COR-L47 (cell line): ENCODE measurements around the gene ZNF624.
"Not testable (repeated sequence)": the region's sequence is repeated elsewhere in the genome, so short reads cannot be mapped to it uniquely, and the experiment has no call there.

Source experiments
- DNase-seq: peaks from one replicate; lab custom pipeline; 2025; lab: John Stamatoyannopoulos, UW

The ZNF624 gene

DNA sequence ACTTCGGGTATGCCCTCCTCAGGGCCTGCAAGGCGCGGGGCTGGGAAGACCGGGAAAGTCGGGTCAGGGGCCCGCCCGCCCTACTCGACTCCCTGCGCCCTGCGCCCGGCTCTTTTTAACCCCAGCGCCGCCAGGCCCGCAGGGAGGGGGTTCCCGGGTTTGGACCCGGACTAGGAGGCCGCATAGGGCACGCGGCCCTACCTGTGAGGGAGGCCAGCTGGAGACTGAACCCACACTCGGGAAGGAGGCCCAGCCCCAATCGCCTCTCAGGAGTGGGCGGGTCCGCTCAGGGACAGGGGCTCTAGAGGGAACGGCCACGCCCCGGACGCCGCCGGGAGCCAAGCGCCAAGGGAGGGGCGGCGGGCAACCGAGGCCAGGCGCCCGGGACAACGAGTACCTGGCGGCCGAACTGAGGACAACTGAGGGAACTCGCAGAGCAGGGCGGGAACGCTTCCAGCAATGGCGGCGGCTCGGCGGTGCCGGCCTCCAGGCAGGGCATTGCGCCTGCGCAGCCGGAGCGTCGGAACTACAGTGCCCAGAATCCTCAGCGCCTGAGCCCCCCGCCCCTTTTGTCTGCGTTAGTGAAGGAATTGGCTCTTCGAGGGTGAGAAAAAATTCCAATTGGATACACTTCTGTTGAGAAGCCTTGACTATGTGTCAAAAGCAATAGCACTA is at the start of gene ZNF624:
Gene ZNF624, minus strand, starts transcription at position 484 of the 675 bp plus-strand sequence.
- peak; percentile 84 for DNase-seq

DNA sequence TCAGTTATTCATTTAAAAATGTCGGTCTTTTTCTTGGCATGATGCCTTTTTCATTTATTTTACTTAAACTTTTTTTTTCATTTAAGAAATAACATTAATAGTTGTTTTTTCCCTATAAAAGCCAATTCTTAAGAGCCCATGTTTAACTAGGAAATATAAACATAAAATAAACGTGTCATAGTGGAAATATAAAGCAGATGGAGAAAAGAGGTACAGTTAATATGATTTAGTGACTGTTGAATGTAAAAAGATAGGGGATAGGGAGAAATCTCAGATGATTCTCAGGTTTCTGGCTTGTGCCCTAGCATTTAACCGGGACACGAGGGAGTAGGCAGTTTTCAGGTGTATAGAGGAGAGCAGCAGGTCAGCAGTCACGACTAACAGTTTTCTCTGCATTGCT is 44.0 kb upstream of the ZNF624 start:
- DNase-seq = not testable (repeated sequence)

DNA sequence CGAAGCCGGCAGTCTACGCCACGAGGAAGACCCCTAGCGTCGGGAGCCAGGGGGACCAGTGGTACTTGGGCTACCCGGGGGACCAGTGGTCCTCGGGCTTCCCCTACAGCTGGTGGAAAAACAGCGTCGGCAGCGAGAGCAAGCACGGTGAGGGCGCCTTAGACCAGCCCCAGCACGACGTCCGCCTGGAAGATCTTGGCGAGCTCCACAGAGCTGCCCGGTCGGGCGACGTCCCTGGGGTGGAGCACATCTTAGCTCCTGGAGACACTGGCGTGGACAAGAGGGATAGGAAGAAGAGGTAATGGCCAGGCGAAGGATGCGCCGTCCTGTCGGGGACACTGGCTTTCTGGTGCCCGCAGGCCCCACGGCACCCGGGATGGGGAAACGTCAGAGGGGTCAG is 36.8 kb upstream of the ZNF624 start:
- DNase-seq = not testable (repeated sequence)

DNA sequence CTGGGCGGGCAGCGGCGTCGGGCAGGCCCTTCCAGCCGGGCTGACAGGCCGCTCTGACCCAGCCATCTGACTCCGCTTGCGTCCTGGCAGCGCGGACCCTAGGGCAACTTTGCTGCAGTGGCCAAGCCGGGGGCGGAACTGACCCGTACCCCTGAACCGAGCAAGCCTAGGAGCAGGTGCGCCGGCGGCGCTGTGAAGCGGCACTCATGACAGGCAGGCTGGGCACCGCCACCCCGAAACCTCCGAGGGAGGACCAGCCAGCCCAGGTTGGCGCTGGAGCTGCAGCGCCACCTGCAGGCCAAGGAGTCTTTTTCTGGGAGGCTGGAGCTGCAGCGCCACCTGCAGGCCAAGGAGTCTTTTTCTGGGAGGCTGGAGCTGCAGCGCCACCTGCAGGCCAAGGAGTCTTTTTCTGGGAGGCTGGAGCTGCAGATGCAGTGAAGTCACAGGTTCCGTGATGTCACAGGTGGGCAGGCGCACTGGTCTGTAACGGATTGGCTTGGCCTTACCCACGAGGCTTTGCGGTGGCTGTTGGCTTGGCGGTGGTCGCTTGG is 36.2 kb upstream of the ZNF624 start, which contains the start of gene CCDC144A:
Gene CCDC144A, plus strand, starts transcription at position 511 of the 551 bp plus-strand sequence. CDS start 160 bp downstream, outside the sequence.
- not testable (repeated sequence) for DNase-seq

DNA sequence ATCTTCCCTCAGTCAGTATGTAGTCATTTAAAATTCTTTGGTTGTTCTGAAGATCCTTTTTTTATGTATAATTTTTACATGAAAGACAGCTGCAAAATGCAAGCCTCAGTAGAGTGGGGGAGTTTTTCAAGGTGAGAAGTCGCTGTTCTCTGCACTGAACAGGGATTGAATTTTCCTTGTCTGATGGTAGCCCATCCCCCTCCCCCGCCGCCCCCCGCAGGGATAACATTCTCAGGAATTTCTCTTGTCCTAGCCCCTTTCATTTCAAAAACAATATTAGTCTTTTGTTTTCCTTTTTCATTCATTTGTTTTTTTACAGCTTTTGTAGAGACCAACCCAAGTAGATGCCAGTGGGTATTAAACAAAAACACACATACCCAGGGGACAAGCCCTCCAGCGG is 33.5 kb upstream of the ZNF624 start:
- DNase-seq = not testable (repeated sequence)

DNA sequence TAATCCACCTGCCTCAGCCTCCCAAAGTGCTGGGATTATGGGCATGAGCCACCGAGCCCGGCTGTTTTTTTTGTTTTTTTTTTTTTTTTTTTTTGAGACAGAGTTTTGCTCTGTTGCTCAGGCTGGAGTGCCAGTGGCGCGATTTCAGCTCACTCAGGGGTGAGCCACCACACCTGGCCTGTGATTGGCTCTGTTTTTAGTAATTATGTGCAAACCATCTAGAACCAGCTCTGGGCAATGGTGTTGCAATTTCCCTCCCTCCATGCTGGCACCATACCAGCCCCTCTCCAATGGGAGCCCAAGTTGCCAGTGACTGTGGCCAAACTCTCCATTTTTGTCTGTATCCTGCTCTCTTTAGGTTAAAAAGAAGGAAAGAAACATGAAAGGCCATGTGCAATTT is 32.4 kb upstream of the ZNF624 start:
- not testable (repeated sequence) for DNase-seq

DNA sequence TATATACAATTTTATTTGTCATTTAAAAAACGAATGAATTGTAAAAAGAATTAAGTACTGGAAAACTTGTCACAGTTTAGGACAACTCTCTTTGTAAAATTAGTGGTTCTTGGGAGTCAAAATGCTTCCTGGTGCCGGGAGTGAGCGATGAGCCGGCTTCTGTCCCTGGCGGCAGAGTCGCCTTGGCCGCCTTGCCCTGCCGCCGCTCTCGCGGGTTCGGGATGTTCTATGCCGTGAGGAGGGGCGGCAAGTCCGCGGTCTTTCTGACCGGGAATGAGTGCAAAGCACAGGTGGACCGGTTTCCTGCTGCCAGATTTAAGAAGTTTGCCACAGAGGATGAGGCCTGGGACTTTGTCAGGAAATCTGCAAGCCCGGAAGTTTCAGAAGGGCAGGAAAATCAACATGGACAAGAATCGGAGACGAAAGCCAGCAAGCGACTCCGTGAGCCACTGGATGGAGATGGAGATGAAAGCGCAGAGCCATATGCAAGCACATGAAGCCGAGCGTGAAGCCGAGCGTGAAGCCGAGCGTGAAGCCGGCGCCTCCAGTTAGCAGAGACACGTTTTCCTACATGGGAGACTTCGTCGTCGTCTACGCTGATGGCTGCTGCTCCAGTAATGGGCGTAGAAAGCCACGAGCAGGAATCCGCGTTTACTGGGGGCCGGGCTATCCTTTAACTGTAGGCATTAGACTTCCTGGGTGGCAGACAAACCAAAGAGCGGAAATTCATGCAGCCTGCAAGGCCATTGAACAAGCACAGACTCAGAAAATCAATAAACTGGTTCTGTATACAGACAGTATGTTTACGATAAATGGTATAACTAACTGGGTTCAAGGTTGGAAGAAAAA is 29.9 kb upstream of the ZNF624 start:
- DNase-seq = not testable (repeated sequence)

DNA sequence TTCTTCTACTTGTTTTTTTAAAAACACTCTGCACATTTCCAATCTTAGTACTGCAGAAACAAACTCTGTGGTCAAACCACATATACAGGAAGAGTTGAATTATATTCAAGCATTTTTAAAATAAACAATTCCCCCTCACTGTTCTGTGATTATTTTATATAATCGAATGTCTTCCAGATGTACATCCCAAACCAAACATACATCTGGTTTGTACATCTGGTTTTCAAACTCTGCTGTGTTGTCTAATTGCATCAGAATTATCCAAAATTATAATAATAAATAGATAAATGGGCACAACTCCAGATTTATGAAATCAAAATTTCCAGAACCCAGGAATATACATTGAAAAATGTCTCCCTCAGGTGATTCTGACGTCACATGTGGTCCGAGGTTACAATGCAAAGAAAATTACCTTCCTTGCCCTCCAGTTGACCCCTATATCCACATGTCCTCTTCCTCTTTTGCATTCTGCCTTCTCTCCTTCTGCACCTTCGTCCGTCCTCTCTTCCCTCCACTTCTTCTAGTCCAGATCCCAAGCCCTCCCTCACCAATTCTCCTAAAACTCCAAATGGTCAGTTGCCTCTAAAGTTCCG is 23.1 kb upstream of the ZNF624 start:
- DNase-seq = no peak

DNA sequence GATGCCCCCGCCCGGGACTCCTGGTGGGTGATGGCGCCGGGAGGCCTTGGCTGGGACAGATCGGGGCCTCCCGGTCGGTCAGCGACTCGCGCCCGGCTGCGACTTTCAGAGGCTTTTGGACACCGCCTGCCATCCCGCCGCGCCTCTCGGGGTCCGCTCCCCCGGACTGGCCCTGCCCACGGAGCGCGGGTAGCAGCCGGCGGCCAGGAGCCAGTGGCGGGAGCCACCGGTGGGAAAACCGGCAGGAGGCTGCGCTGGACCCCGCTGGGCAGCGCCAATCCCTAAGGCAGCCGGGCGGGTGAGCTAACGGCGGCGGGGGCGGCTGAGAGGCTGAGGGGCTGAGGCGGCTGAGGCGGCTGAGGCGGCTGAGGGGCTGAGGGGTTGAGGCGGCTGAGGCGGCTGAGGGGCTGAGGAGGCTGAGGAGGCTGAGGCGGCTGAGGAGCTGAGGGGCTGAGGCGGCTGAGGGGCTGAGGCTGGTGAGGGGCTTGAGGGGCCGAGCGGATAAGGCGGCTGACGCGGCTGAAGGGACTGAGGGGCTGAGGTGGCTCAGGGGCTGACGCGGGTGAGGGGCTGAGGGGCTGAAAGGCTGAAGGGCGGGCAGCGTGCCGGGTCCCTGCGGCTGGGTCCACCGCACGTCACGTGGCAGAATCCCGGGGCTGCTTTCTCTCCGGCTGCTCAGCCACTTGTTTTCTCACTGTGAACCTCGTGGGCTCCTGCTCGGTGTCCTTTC is 13.4 kb upstream of the ZNF624 start:
- DNase-seq = not testable (repeated sequence)

DNA sequence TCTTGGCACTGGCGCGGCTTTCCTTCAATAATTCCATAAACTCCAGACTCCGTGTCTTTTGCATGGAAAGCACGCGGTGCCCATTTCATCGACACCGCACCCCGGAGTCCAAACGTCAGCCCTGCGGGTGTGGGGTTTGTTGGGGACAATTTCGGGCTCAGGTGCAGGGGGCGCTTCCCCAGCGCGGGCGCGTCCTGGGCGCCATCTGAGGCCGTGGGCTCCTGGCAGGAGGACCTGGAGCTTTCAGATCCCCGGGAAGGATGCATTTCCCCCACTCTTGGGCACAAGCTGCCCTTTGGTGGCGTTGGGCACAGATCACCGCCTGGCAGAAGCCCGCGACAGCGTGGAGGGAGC is 12.9 kb upstream of the ZNF624 start:
- DNase-seq = not testable (repeated sequence)

DNA sequence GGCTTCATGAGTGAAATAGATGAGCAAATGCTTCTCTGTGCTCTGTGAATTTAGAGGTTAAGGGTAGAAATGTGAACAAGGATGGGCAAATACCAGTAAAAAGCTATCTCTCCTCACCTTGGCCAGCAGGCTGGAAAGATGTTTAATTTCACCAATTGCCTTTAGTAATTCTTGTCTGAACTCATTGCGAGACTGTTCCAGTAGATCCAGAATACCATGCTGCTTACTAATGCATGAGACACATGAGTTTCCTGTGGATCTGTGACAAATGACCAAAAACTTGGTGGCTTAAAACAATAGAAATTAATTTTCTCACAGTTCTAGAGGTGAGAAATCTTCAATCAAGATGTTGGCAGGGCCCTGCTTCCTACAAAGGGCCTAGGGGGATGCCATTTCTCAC is 9.3 kb upstream of the ZNF624 start:
- DNase-seq = no peak

DNA sequence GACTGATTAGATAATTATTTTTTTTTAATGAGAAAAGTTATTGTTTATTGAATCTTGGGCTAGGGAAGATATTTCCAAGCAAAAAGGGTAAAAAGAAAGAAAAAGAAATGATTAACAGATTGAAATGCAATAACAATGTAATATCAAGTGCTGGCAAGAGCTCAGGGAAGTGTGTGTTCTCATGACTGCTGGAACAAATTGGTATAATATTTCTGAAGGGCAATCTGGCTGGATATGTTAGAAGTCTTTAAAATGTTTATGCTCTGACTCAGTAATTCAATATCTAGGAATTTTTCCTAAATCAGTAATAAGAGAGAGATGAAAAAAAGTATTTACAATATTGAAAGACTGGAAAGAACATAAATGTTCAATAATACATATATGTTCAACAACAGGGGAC is 7.6 kb upstream of the ZNF624 start:
- no peak for DNase-seq

DNA sequence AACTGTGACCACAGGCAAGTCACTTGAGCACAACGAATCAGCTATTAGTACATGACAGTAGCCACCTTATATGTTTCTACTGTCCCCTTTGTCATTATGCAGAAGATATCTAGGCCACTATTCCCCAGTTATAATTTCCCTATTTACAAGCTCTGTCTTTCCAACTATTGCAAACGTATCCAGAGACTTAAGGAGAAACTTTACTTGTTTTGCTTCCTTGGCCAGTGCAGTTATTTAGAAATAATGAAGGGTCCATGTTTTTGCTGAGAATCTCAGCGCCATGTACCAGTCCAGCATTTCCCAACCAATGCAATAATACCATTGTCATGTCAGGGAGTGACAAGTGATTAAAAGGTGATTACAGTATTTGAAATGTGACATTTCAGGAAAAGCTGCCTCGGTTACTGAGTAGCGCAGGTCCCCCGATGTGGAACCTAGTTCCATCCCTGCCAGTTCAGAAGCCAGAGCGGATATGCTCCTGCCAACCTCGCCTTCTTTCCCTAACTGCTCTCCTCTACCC is 743 bp downstream of the ZNF624 start:
- no peak for DNase-seq

DNA sequence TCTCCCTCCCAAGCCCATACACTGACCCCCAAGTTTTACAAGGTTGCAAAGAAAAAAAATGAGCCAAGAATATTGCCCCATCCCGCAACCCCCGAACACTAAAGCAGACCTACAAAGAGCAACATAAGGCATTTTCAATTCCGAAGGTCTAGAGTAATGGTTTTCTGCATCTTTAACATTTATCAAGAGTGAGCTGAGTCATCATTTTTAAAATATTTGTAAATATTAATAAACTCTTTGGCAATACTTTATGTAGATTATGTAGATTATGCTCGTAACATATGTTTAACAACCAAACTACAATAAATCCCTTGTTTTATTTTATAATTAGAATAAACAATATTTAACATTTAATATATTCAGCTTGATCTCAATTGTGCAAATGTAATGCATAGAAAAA is 1.4 kb downstream of the ZNF624 start:
- DNase-seq = no peak

DNA sequence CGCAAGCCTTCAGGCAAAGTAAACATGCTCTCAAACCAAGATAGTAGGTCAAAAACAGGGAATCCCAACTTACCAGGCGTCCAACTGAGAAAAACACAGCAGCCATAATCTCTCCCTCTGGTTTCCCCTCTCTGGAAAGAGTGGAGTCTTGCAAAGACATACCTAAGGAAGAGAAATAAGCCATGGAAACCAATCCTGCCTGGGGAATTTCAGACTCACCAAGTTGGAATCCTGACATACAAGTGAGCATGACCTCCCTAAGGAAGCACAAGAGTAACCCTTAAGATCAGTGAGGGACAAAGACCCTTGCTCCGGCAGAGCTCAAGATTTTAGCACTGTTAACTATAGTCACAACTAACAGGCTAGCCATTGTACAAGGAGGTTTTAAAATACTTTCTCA is 4.1 kb downstream of the ZNF624 start:
- DNase-seq = no peak

DNA sequence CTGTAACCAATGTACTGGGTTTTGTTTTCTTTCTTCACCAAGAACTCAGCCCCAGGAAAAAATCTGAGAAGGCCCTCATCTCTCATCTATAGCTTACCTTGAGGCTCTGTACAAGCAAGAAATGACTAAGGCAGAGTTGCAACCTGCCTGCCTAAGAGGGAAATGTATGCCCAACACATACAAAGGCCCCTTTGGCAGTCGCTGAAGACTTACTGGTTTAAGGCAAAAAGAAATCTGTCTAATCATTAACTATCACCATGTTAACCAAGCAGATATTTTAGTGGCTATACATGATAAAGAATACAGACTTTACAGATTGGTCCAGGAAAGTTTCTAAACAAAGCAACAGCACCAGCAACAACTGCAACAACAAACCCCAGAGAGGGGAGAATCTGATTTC is 14.2 kb downstream of the ZNF624 start:
- no peak for DNase-seq

DNA sequence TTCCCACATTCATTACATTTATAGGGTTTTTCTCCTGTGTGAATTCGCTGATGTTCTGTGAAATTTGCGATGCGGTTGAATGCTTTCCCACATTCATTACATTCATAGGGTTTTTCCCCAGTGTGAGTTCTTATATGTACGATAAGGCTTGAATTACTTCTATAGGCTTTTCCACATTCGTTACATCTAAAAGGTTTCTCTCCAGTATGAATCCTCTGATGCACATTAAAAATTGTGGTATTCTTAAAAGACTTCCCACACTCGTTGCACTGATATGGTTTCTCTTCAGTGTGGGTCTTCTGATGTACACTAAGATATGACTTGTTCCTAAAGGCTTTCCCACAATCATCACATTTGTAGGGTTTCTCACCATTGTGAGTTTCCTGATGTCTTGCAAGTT is 30.4 kb downstream of the ZNF624 start:
- no peak for DNase-seq

DNA sequence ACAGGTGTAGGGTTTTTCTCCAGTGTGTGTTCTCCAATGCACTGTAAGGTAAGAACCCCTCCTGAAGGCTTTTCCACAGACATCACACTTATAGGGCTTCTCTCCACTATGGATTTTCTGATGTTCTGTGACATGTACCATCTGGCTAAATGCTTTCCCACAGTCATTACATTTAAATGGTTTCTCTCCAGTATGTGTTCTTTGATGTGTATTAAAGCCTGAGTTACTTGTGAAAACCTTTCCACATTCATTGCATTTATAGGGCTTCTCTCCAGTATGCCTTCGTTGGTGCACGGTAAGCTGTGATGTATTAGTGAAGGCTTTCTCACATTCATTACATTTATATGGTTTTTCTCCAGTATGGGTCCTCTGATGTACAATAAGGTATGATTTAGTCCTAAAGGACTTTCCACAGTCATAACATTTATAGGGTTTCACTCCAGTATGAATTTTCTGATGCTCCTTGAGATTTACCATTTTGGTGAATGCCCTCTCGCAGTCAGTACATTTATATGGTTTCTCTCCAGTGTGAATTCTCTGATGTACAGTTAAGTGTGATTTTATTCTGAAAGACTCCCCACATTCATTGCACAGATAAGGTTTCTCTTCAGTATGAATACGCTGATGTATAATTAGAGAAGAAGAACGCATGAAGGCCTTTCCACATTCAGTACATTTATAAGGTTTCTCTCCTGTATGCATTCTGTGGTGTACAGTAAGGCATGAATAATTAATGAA is 30.9 kb downstream of the ZNF624 start:
- DNase-seq = no peak

DNA sequence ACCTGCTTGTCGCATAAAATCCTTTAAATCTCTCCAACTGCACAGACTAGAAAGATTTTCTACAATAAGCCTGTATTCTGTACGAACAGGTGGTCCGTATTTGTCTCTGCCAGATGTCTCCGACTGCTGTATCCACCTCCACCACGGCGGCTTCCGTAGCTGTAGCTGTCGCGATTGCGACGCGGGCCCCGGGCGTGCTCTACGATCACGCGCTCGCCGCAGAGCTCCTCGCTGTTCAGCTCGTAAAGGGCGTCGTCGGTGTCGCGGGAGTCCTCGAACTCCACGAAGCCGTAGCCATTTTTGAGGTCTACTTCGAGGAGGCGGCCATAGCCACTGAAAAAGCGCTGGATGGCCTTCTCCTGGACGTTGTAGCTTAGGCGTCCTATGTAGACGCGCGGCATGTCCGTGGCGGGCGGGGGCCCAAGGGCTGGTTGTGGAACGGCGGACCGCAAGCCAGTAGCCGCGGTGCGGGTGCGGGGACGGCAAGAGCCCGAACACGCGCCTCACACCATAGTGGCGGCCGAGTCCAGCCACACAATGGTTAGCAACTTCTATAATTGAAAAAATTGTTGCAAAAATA is 36.1 kb downstream of the ZNF624 start:
- no peak for DNase-seq

DNA sequence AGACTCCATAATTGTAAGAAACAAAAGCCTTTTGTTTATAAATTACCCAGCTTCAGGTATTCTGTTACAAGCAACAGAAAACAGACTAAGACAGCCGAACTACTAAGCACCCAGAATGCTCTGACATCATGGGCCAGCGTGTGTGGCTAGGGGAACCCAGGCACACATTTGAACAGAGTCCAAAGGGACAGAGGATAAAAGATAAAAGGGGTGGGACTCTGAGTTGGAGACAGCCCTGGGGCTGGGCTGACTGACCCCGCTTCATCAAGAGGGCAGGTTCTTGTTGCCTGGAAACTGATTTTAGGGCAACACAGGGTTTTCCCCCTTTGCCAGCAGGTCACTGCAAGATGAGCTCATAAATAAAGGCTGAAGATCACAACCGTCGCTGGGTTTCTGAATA is 54.1 kb downstream of the ZNF624 start:
- no peak for DNase-seq
